HEK293 (cell line): ENCODE data around the gene EPS8.

Source experiments
- CTCF ChIA-PET: fragments of 350-600 bp; formaldehyde crosslinking; extraction: SDS; loops from one replicate; lab custom pipeline; 2021; ENCODE audit warnings: antibody characterized with exemption; lab: Yijun Ruan, JAX
- POLR2A ChIA-PET: fragments of 300-600 bp; formaldehyde crosslinking; extraction: SDS; loops from one replicate; lab custom pipeline; 2020; ENCODE audit warnings: antibody characterized with exemption, inconsistent platforms; lab: Yijun Ruan, JAX
- H3K27ac ChIP-seq: fragments of 200-500 bp; sonication (Bioruptor generic); 2 replicates; pipeline ENCODE4 v1.5.1; 2014; ENCODE audit warnings: low read depth, low read length, control low read depth, inconsistent platforms; ENCODE audit errors: extremely low read depth
- H3K36me3 ChIP-seq, 2 experiments: fragments of 200-500 bp in 1 of 2; sonication (Bioruptor generic) in 1 of 2; 1 replicate in 1 of 2; 2 replicates in 1 of 2; pipeline ENCODE4 v1.5.1; 2014 to 2017; ENCODE audit warnings: inconsistent platforms in 2 of 2, low read length in 2 of 2; ENCODE audit not compliant: control insufficient read depth in 2 of 2, insufficient read depth in 1 of 2
- H3K4me1 ChIP-seq: fragments of 200-500 bp; sonication (Bioruptor generic); 2 replicates; pipeline ENCODE4 v1.5.1; 2014; ENCODE audit warnings: mild to moderate bottlenecking, low read length, inconsistent platforms; ENCODE audit not compliant: control insufficient read depth, insufficient read depth
- H3K4me3 ChIP-seq: 2 replicates; pipeline ENCODE4 v1.5.1; 2011; ENCODE audit warnings: low read depth, mild to moderate bottlenecking, control low read depth, low read length, moderate library complexity
- H3K9me3 ChIP-seq: fragments of 200-500 bp; sonication (Bioruptor generic); 2 replicates; pipeline ENCODE4 v1.5.1; 2014; ENCODE audit warnings: low read depth, low read length, inconsistent platforms; ENCODE audit not compliant: control insufficient read depth, insufficient read depth
- ELK4 ChIP-seq: IDR thresholded peaks from 2 replicates; pipeline ENCODE4 v1.6.1; 2011; ENCODE audit warnings: mild to moderate bottlenecking, low read depth, low read length, borderline replicate concordance
- HOXC10 ChIP-seq: sonication (generic); formaldehyde crosslinking; IDR thresholded peaks from 2 replicates; pipeline ENCODE4 v1.8.1; 2023; ENCODE audit warnings: mild to moderate bottlenecking, missing genetic modification reagents
- HOXD13 ChIP-seq: sonication (generic); formaldehyde crosslinking; IDR thresholded peaks from 2 replicates; pipeline ENCODE4 v1.8.0; 2022; ENCODE audit warnings: missing genetic modification reagents, borderline replicate concordance
- KLF8 ChIP-seq: fragments of 450-650 bp; formaldehyde crosslinking; IDR thresholded peaks from 2 replicates; pipeline ENCODE4 v1.5.1; 2016; ENCODE audit warnings: missing biosample characterization, missing genetic modification characterization
- PRDM2 ChIP-seq: fragments of 450-650 bp; formaldehyde crosslinking; IDR thresholded peaks from 2 replicates; pipeline ENCODE4 v1.5.1; 2016; ENCODE audit warnings: missing biosample characterization, missing genetic modification characterization, borderline replicate concordance
- REPIN1 ChIP-seq: fragments of 450-650 bp; formaldehyde crosslinking; IDR thresholded peaks from 2 replicates; pipeline ENCODE4 v1.5.1; 2017; ENCODE audit warnings: missing biosample characterization, missing genetic modification characterization, low read depth
- TCF7L2 ChIP-seq: IDR thresholded peaks from 2 replicates; pipeline ENCODE4 v1.6.1; 2011; ENCODE audit warnings: low read depth, mild to moderate bottlenecking, inconsistent platforms, low read length, moderate library complexity, borderline replicate concordance
- ZBTB1 ChIP-seq: fragments of 450-650 bp; formaldehyde crosslinking; IDR thresholded peaks from 2 replicates; pipeline ENCODE4 v1.5.1; 2016; ENCODE audit warnings: missing biosample characterization, missing genetic modification characterization
- ZNF121 ChIP-seq: fragments of 450-650 bp; formaldehyde crosslinking; IDR thresholded peaks from 2 replicates; pipeline ENCODE4 v1.5.1; 2016; ENCODE audit warnings: missing biosample characterization, missing genetic modification characterization
- ZNF140 ChIP-seq: fragments of 450-650 bp; formaldehyde crosslinking; IDR thresholded peaks from 2 replicates; pipeline ENCODE4 v1.5.1; 2016; ENCODE audit warnings: missing biosample characterization, missing genetic modification characterization
- ZNF175 ChIP-seq: fragments of 450-650 bp; formaldehyde crosslinking; IDR thresholded peaks from 2 replicates; pipeline ENCODE4 v1.5.1; 2016; ENCODE audit warnings: missing biosample characterization, missing genetic modification characterization
- ZNF184 ChIP-seq: fragments of 450-650 bp; IDR thresholded peaks from 2 replicates; pipeline ENCODE4 v1.5.1; 2018; ENCODE audit warnings: missing biosample characterization, mild to moderate bottlenecking, missing genetic modification characterization
- ZNF26 ChIP-seq: fragments of 450-650 bp; formaldehyde crosslinking; IDR thresholded peaks from 2 replicates; pipeline ENCODE4 v1.5.1; 2016; ENCODE audit warnings: missing biosample characterization, missing genetic modification characterization
- ZNF302 ChIP-seq: fragments of 450-650 bp; formaldehyde crosslinking; IDR thresholded peaks from 2 replicates; pipeline ENCODE4 v1.5.1; 2016; ENCODE audit warnings: missing biosample characterization, missing genetic modification characterization, low read depth
- ZNF311 ChIP-seq: fragments of 450-650 bp; formaldehyde crosslinking; IDR thresholded peaks from 2 replicates; pipeline ENCODE4 v1.5.1; 2017; ENCODE audit warnings: missing biosample characterization, missing genetic modification characterization, borderline replicate concordance
- ZNF335 ChIP-seq: fragments of 450-650 bp; formaldehyde crosslinking; conservative IDR thresholded peaks from 2 replicates; pipeline ENCODE4 v1.5.1; 2016; ENCODE audit warnings: missing biosample characterization, missing genetic modification characterization
- ZNF404 ChIP-seq: fragments of 450-650 bp; formaldehyde crosslinking; IDR thresholded peaks from 2 replicates; pipeline ENCODE4 v1.5.1; 2017; ENCODE audit warnings: missing biosample characterization, missing genetic modification characterization
- ZNF473 ChIP-seq: fragments of 450-650 bp; formaldehyde crosslinking; IDR thresholded peaks from 2 replicates; pipeline ENCODE4 v1.5.1; 2017; ENCODE audit warnings: missing biosample characterization, missing genetic modification characterization
- ZNF488 ChIP-seq: fragments of 450-650 bp; formaldehyde crosslinking; IDR thresholded peaks from 2 replicates; pipeline ENCODE4 v1.5.1; 2016; ENCODE audit warnings: missing biosample characterization, missing genetic modification characterization
- ZNF548 ChIP-seq: fragments of 450-650 bp; formaldehyde crosslinking; IDR thresholded peaks from 2 replicates; pipeline ENCODE4 v1.5.1; 2016; ENCODE audit warnings: missing biosample characterization, missing genetic modification characterization
- ZNF561 ChIP-seq: fragments of 450-650 bp; IDR thresholded peaks from 2 replicates; pipeline ENCODE4 v1.5.1; 2018; ENCODE audit warnings: missing biosample characterization, missing genetic modification characterization, borderline replicate concordance
- ZNF571 ChIP-seq: fragments of 450-650 bp; formaldehyde crosslinking; IDR thresholded peaks from 2 replicates; pipeline ENCODE4 v1.5.0; 2017; ENCODE audit warnings: missing biosample characterization, missing genetic modification characterization
- ZNF623 ChIP-seq: fragments of 450-650 bp; formaldehyde crosslinking; IDR thresholded peaks from 2 replicates; pipeline ENCODE4 v1.5.1; 2016; ENCODE audit warnings: missing biosample characterization, missing genetic modification characterization
- ZNF624 ChIP-seq: fragments of 450-650 bp; formaldehyde crosslinking; IDR thresholded peaks from 2 replicates; pipeline ENCODE4 v1.5.1; 2017; ENCODE audit warnings: missing biosample characterization, missing genetic modification characterization
- ZNF654 ChIP-seq: fragments of 450-650 bp; formaldehyde crosslinking; IDR thresholded peaks from 2 replicates; pipeline ENCODE4 v1.5.1; 2016; ENCODE audit warnings: low read depth, missing biosample characterization, missing genetic modification characterization
- ZNF660 ChIP-seq: fragments of 450-650 bp; IDR thresholded peaks from 2 replicates; pipeline ENCODE4 v1.5.1; 2018; ENCODE audit warnings: missing biosample characterization, mild to moderate bottlenecking, missing genetic modification characterization
- ZNF707 ChIP-seq: fragments of 450-650 bp; formaldehyde crosslinking; IDR thresholded peaks from 2 replicates; pipeline ENCODE4 v1.5.1; 2016; ENCODE audit warnings: missing biosample characterization, missing genetic modification characterization
- ZNF792 ChIP-seq: fragments of 450-650 bp; formaldehyde crosslinking; IDR thresholded peaks from 2 replicates; pipeline ENCODE4 v1.5.1; 2016; ENCODE audit warnings: missing biosample characterization, missing genetic modification characterization

EPS8 gene

GRCh38 chr12:15664491-15664890 lies 124.7 kb downstream of the EPS8 start:
- no peak overlapping the region for H3K4me3 ChIP-seq
- H3K9me3 ChIP-seq: no peaks in the 10 kb centered on the region
- CTCF ChIA-PET: no interaction called here
- no peak for TF ChIP-seq ZNF26 (tag by site-specific recombination)
- no peak for TF ChIP-seq ZNF335 (tag by site-specific recombination)
- no peak for TF ChIP-seq ZNF121 (tag by site-specific recombination)
- TF ChIP-seq ZNF548 (tag by site-specific recombination): no peak
- no peak for TF ChIP-seq ZNF707 (tag by site-specific recombination)
- no peak for TF ChIP-seq ZNF488 (tag by site-specific recombination)
- TF ChIP-seq ZBTB1: no peak
- TF ChIP-seq ZNF792 (tag by site-specific recombination): no peak
- no peak for TF ChIP-seq ZNF624 (tag by site-specific recombination)
- TF ChIP-seq ZNF140 (tag by site-specific recombination): no peak
- no peak for TF ChIP-seq ZNF184 (tag by site-specific recombination)
- TF ChIP-seq REPIN1 (tag by site-specific recombination): no peak
- no peak for TF ChIP-seq ZNF302 (tag by site-specific recombination)
- TF ChIP-seq ZNF571 (tag by site-specific recombination): no peak
- TF ChIP-seq ELK4: no peak
- no peak for TF ChIP-seq ZNF473 (tag by site-specific recombination)
- no peak for TF ChIP-seq ZNF175
- no peak for TF ChIP-seq HOXC10 (CRISPR knock-in tag)
- TF ChIP-seq, all 188 proteins: peak for 0
- no peak overlapping the region for H3K27ac ChIP-seq
- POLR2A ChIA-PET: no interaction called here
- H3K4me1 ChIP-seq: no peaks in the 10 kb centered on the region
- no peaks in the 10 kb centered on the region; a peak in 1 of 3 replicates for H3K36me3 ChIP-seq

- Histone ChIP-seq H3K36me3 (no peaks in the 10 kb centered on the region; a peak in 1 of 3 replicates), H3K4me3 (no peak overlapping the region), H3K9me3 (no peaks in the 10 kb centered on the region), H3K4me1 (no peaks in the 10 kb centered on the region), H3K27ac (no peak overlapping the region)
- TF ChIP-seq KLF8 (tag by site-specific recombination) (no peak), ZNF561 (tag by site-specific recombination) (no peak), PRDM2 (no peak), ZNF311 (tag by site-specific recombination) (no peak), HOXD13 (no peak), ZNF660 (tag by site-specific recombination) (no peak), ZNF654 (tag by site-specific recombination) (no peak), ZNF404 (tag by site-specific recombination) (no peak), TCF7L2 (no peak), ZNF623 (tag by site-specific recombination) (no peak)
- ChIA-PET CTCF (interaction anchor here (0.6 kb wide), 1 partner anchor 939 kb away, joined by 3 read pairs; no protein-coding TSS in a partner anchor), POLR2A (no interaction called here)
Measured at GRCh38 chr12:15662983-15663659, 126.1 kb downstream of the EPS8 start.
